ENCODE measurements around the gene RAB7B.

The RAB7B gene

GRCh38 chr1:205933671-205934618 lies 69.2 kb downstream of the RAB7B start:
- no peak for TF ChIP-seq CTCF (IDR thresholded peaks at IDR 0.05; ENCODE audit: extremely low read depth, missing control alignments)
- no peak for DNase-seq (ENCODE audit: low spot score)

GRCh38 chr1:205932776-205933175 lies 70.4 kb downstream of the RAB7B start:
- no peak for TF ChIP-seq CTCF (IDR thresholded peaks at IDR 0.05; ENCODE audit: extremely low read depth, missing control alignments)
- DNase-seq (ENCODE audit: low spot score): no peak

- DNase-seq (ENCODE audit: low spot score): no peak
These were observed 72.4 kb downstream of the RAB7B start for GRCh38 chr1:205930799-205931281.

GRCh38 chr1:205930195-205930577 lies 73.0 kb downstream of the RAB7B start:
- TF ChIP-seq CTCF (IDR thresholded peaks at IDR 0.05; ENCODE audit: extremely low read depth, missing control alignments): no peak
- DNase-seq (ENCODE audit: low spot score): no peak

More at GRCh38 chr1:205930799-205931281, 72.4 kb downstream of the RAB7B start:
- TF ChIP-seq CTCF (IDR thresholded peaks at IDR 0.05; ENCODE audit: extremely low read depth, missing control alignments): no peak

GRCh38 chr1:205929496-205930194 lies 73.5 kb downstream of the RAB7B start:
- DNase-seq (ENCODE audit: low spot score): no peak
- no peak for TF ChIP-seq CTCF (IDR thresholded peaks at IDR 0.05; ENCODE audit: extremely low read depth, missing control alignments)

- no peak for DNase-seq (ENCODE audit: low spot score)
- TF ChIP-seq CTCF (IDR thresholded peaks at IDR 0.05; ENCODE audit: extremely low read depth, missing control alignments): no peak
These were observed 74.9 kb downstream of the RAB7B start for GRCh38 chr1:205928317-205928716.

GRCh38 chr1:205927676-205928075 lies 75.5 kb downstream of the RAB7B start:
- DNase-seq (ENCODE audit: low spot score): no peak
- TF ChIP-seq CTCF (IDR thresholded peaks at IDR 0.05; ENCODE audit: extremely low read depth, missing control alignments): no peak

Measured in GM20000 (cell line).